ENCODE measurements around the gene ADCY9. TPM values are rescaled to one million over a fixed set of nuclear protein-coding genes. Genes with fewer than 3 reads are reported as not detected.

ADCY9 gene
- total RNA-seq, 5 donors from 2014 or later (not counting 1 experiment from before 2014, with no cell fraction given) = 7.9 to 15.7 (median 11.6) TPM

GRCh38 chr16:4091240-4092012 lies 24.8 kb downstream of the ADCY9 start:
- 90% methylated on average over 14 of the region's 17 CpGs for WGBS (ENCODE audit: insufficient coverage)
- ChIA-PET POLR2A (interaction anchor here in 1 of 2 donors (0.5 kb wide), 1 partner anchor 603 kb away, joined by 3 read pairs; no protein-coding TSS in a partner anchor), CTCF (no interaction called here)
- DNase-seq = no peak
- Mint-ChIP-seq H3K36me3 (no peaks in the 10 kb centered on the region), H3K4me3 (no peak overlapping the region), H3K27ac (no peak overlapping the region), H3K4me1 (peaks cover 6 to 12% (median 11%) of the 10 kb centered on the region in 3 donors), H3K27me3 (no peaks in the 10 kb centered on the region), H3K9me3 (no peaks in the 10 kb centered on the region)
- Histone ChIP-seq H3K4me1 (ENCODE audit: control insufficient read depth in 1 of 2, extremely low read depth in 1 of 2, insufficient read depth in 2 of 2, low read length in 2 of 2) (peaks cover 0 to 3% of the 10 kb centered on the region in 2 experiments), H3K4me3 (ENCODE audit: control insufficient read depth in 1 of 2, extremely low read depth in 1 of 2, low read length in 1 of 2) (no peak overlapping the region), H3K27ac (ENCODE audit: low read length) (no peak overlapping the region), H3K36me3 (ENCODE audit: control insufficient read depth in 2 of 2, extremely low read depth in 1 of 2, insufficient read depth in 1 of 2, low read length in 1 of 2) (peaks cover 0 to 3% of the 10 kb centered on the region in 2 donors), H3K9me3 (no peaks in the 10 kb centered on the region), H3K27me3 (replicated peaks in 1 of 2; ENCODE audit: control insufficient read depth in 2 of 2, extremely low read depth in 1 of 2, insufficient read depth in 2 of 2, low read length in 1 of 2) (no peaks in the 10 kb centered on the region)
- ATAC-seq (replicated peaks in 1 of 4) = no peak

DNA sequence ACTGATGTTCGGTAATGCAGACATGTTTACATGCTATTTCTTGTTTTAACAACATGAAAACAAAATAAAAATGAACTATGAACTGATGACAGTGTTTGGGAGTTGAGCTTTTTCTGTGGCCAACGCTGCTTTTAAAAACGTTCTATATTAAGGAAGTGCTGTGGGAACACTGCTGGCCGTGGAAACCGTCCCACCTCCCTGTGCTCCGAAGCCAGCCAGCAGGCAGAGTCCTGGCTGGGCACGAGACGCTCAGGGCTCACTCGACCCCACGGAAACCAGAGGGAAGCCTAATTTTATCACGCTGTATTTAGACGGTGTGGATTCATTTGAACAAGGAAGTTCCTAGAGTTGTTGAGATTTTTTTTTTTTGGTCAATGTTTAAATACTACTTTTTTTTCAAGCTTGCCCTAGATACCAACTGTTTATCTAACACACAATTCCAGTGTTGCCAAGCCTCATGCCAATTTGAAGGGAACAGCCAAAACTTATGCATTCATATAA lies 25.8 kb downstream of the ADCY9 start:
- H3K4me3 Mint-ChIP-seq = no peak overlapping the region
- no peaks in the 10 kb centered on the region for H3K9me3 Mint-ChIP-seq
- no peak overlapping the region for H3K27ac Mint-ChIP-seq
- H3K4me1 Mint-ChIP-seq = peaks cover under 1 to 7% (median 4%) of the 10 kb centered on the region in 3 donors
- WGBS (ENCODE audit: insufficient coverage) = 32% methylated on average over 8 of the region's 12 CpGs
- H3K36me3 Mint-ChIP-seq = no peaks in the 10 kb centered on the region
- no peak for DNase-seq
- CTCF ChIA-PET = interaction anchor here in 1 of 2 donors (0.6 kb wide), 1 partner anchor 9 kb away, joined by 3 read pairs; no protein-coding TSS in a partner anchor
- ATAC-seq (replicated peaks in 1 of 4) = no peak
- H3K4me3 ChIP-seq (ENCODE audit: control insufficient read depth in 1 of 2, extremely low read depth in 1 of 2, low read length in 1 of 2) = no peak overlapping the region
- no peaks in the 10 kb centered on the region for H3K27me3 ChIP-seq (replicated peaks in 1 of 2; ENCODE audit: control insufficient read depth in 2 of 2, extremely low read depth in 1 of 2, insufficient read depth in 2 of 2, low read length in 1 of 2)
- no peak overlapping the region for H3K27ac ChIP-seq (ENCODE audit: low read length)
- H3K36me3 ChIP-seq (ENCODE audit: control insufficient read depth in 2 of 2, extremely low read depth in 1 of 2, insufficient read depth in 1 of 2, low read length in 1 of 2) = peaks cover 0 to 3% of the 10 kb centered on the region in 2 donors
- peaks cover 0 to 3% of the 10 kb centered on the region in 2 experiments for H3K4me1 ChIP-seq (ENCODE audit: control insufficient read depth in 1 of 2, extremely low read depth in 1 of 2, insufficient read depth in 2 of 2, low read length in 2 of 2)
- no peaks in the 10 kb centered on the region for H3K9me3 ChIP-seq
- POLR2A ChIA-PET = no interaction called here
- H3K27me3 Mint-ChIP-seq = no peaks in the 10 kb centered on the region

GRCh38 chr16:4089811-4090301 lies 26.4 kb downstream of the ADCY9 start:
- 94% methylated on average over 7 of the region's 7 CpGs for WGBS (ENCODE audit: insufficient coverage)
- Mint-ChIP-seq H3K36me3 (no peaks in the 10 kb centered on the region), H3K9me3 (no peaks in the 10 kb centered on the region), H3K4me1 (peaks cover 0 to 5% (median 4%) of the 10 kb centered on the region in 3 donors), H3K27me3 (no peaks in the 10 kb centered on the region), H3K4me3 (no peak overlapping the region), H3K27ac (no peak overlapping the region)
- ChIA-PET CTCF (no interaction called here), POLR2A (no interaction called here)
- H3K27me3 ChIP-seq (replicated peaks in 1 of 2; ENCODE audit: control insufficient read depth in 2 of 2, extremely low read depth in 1 of 2, insufficient read depth in 2 of 2, low read length in 1 of 2) = no peaks in the 10 kb centered on the region
- H3K27ac ChIP-seq (ENCODE audit: low read length) = no peak overlapping the region
- ATAC-seq (replicated peaks in 1 of 4) (no peak), DNase-seq (no peak)
- peaks cover 0 to 3% of the 10 kb centered on the region in 2 donors for H3K36me3 ChIP-seq (ENCODE audit: control insufficient read depth in 2 of 2, extremely low read depth in 1 of 2, insufficient read depth in 1 of 2, low read length in 1 of 2)
- H3K9me3 ChIP-seq = no peaks in the 10 kb centered on the region
- peaks cover 0 to 3% of the 10 kb centered on the region in 2 experiments for H3K4me1 ChIP-seq (ENCODE audit: control insufficient read depth in 1 of 2, extremely low read depth in 1 of 2, insufficient read depth in 2 of 2, low read length in 2 of 2)
- H3K4me3 ChIP-seq (ENCODE audit: control insufficient read depth in 1 of 2, extremely low read depth in 1 of 2, low read length in 1 of 2) = no peak overlapping the region

DNA sequence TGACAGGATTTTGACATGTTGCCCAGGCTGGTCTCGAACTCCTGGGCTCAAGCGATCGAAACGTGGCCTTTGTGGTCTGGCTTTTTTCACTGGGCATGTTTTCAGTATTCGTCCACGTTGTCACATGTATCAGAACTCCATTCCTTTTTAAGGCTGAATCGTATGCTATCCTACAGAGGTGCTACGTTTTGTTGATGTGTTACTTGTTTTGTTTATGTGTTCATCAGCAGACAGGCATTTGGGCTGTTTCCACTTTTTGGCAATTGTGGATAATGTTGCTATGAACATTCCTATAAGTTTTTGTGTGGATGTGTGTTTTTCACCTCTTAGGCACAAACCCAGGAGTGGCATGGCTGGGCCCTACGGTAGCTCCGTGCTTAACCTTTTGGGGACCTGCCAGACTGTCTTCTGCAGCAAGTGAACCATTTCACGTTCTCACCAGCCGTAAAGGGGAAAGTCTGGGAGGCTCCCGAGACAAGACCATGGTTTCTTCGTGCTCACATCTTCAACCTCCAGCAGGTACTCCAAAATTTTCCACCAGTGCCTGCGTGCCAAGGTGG lies 26.9 kb downstream of the ADCY9 start:
- Histone ChIP-seq H3K4me1 (ENCODE audit: control insufficient read depth in 1 of 2, extremely low read depth in 1 of 2, insufficient read depth in 2 of 2, low read length in 2 of 2) (peaks cover 0 to 3% of the 10 kb centered on the region in 2 experiments), H3K4me3 (ENCODE audit: control insufficient read depth in 1 of 2, extremely low read depth in 1 of 2, low read length in 1 of 2) (no peak overlapping the region), H3K9me3 (no peaks in the 10 kb centered on the region), H3K27me3 (replicated peaks in 1 of 2; ENCODE audit: control insufficient read depth in 2 of 2, extremely low read depth in 1 of 2, insufficient read depth in 2 of 2, low read length in 1 of 2) (no peaks in the 10 kb centered on the region), H3K36me3 (ENCODE audit: control insufficient read depth in 2 of 2, extremely low read depth in 1 of 2, insufficient read depth in 1 of 2, low read length in 1 of 2) (peaks cover 0 to 2% of the 10 kb centered on the region in 2 donors), H3K27ac (ENCODE audit: low read length) (no peak overlapping the region)
- Mint-ChIP-seq H3K36me3 (no peaks in the 10 kb centered on the region), H3K4me1 (peaks cover 0 to 5% (median 4%) of the 10 kb centered on the region in 3 donors), H3K4me3 (no peak overlapping the region), H3K9me3 (no peaks in the 10 kb centered on the region), H3K27ac (no peak overlapping the region), H3K27me3 (no peaks in the 10 kb centered on the region)
- WGBS (ENCODE audit: insufficient coverage) = 89% methylated on average over 10 of the region's 15 CpGs
- ChIA-PET POLR2A (no interaction called here), CTCF (no interaction called here)
- ATAC-seq (replicated peaks in 1 of 4) = no peak
- DNase-seq = no peak

GRCh38 chr16:4087990-4088577 lies 28.2 kb downstream of the ADCY9 start:
- Mint-ChIP-seq H3K9me3 (peaks cover 0 to 2% (median 0%) of the 10 kb centered on the region in 3 donors), H3K27me3 (no peaks in the 10 kb centered on the region)

More at GRCh38 chr16:4087990-4088577, 28.2 kb downstream of the ADCY9 start:
- Histone ChIP-seq H3K9me3 (no peaks in the 10 kb centered on the region), H3K36me3 (ENCODE audit: control insufficient read depth in 2 of 2, extremely low read depth in 1 of 2, insufficient read depth in 1 of 2, low read length in 1 of 2) (no peaks in the 10 kb centered on the region), H3K4me3 (ENCODE audit: control insufficient read depth in 1 of 2, extremely low read depth in 1 of 2, low read length in 1 of 2) (no peak overlapping the region), H3K27me3 (replicated peaks in 1 of 2; ENCODE audit: control insufficient read depth in 2 of 2, extremely low read depth in 1 of 2, insufficient read depth in 2 of 2, low read length in 1 of 2) (no peaks in the 10 kb centered on the region), H3K4me1 (ENCODE audit: control insufficient read depth in 1 of 2, extremely low read depth in 1 of 2, insufficient read depth in 2 of 2, low read length in 2 of 2) (peaks cover 0 to 3% of the 10 kb centered on the region in 2 experiments), H3K27ac (ENCODE audit: low read length) (no peak overlapping the region)
- Mint-ChIP-seq H3K4me3 (no peak overlapping the region), H3K36me3 (no peaks in the 10 kb centered on the region), H3K4me1 (peaks cover 0 to 9% (median 4%) of the 10 kb centered on the region in 3 donors), H3K27ac (no peak overlapping the region)
- WGBS (ENCODE audit: insufficient coverage) = 80% methylated on average over 5 of the region's 7 CpGs
- ChIA-PET POLR2A (interaction anchor here in 1 of 2 donors (0.5 kb wide), 1 partner anchor 450 kb away, joined by 4 read pairs; the partner anchor contains the start of gene CDIP1), CTCF (no interaction called here)
- no peak for ATAC-seq (replicated peaks in 1 of 4)
- DNase-seq = no peak

All from T-cell (primary cell).